PC-3 (cell line): ENCODE data around the gene PCCA. TPM values are rescaled to one million over a fixed set of nuclear protein-coding genes. Genes with fewer than 3 reads are reported as not detected.

Experiments
- ATAC-seq: fragments of 200-7000 bp; cut with Tn5 transposase; 2 replicates; pipeline ENCODE4 v1.9.1; 2020; ENCODE audit warnings: mild to moderate bottlenecking, moderate library complexity
- BruUV-seq: library from RNA; stranded (reverse); fragments of 400-500 nt; replicated peaks from 2 replicates; lab custom pipeline; 2021; lab: Mats Ljungman, UMichigan
- CTCF ChIA-PET: fragments of 300-600 bp; sonication (Branson Sonifier 250); formaldehyde crosslinking; loops from one replicate; lab custom pipeline; 2022; ENCODE audit warnings: antibody characterized with exemption; lab: Charles Lee
- POLR2A ChIA-PET: fragments of 300-600 bp; sonication (Branson Sonifier 250); formaldehyde crosslinking; loops from one replicate; lab custom pipeline; 2022; ENCODE audit warnings: antibody characterized with exemption; ENCODE audit not compliant: unreplicated experiment; lab: Charles Lee
- DNase-seq: peaks from one replicate; pipeline ENCODE4 v3.0.0-alpha.2; 2015
- H2AFZ ChIP-seq: fragments of 300-600 bp; sonication (generic); 2 replicates; pipeline ENCODE4 v1.6.0; 2016; ENCODE audit warnings: antibody characterized with exemption, low read length
- H3F3A ChIP-seq: fragments of 300-600 bp; sonication (generic); one replicate; pipeline ENCODE4 v1.6.0; 2017; ENCODE audit warnings: antibody characterized with exemption, low read length, control low read depth, mild to moderate bottlenecking; ENCODE audit not compliant: unreplicated experiment
- H3K27ac ChIP-seq: fragments of 300-600 bp; sonication (generic); 2 replicates; pipeline ENCODE4 v1.5.1; 2016; ENCODE audit warnings: mild to moderate bottlenecking, low read length
- H3K27me3 ChIP-seq: fragments of 300-600 bp; sonication (generic); 2 replicates; pipeline ENCODE4 v1.6.1; 2016; ENCODE audit warnings: low read length, mixed read lengths
- H3K36me3 ChIP-seq: fragments of 300-600 bp; sonication (generic); 2 replicates; pipeline ENCODE4 v1.6.1; 2016; ENCODE audit warnings: low read depth, mixed run types, low read length, mixed read lengths
- H3K4me1 ChIP-seq: fragments of 300-600 bp; sonication (generic); 2 replicates; pipeline ENCODE4 v1.5.1; 2016; ENCODE audit warnings: low read length; ENCODE audit not compliant: insufficient read depth
- H3K4me2 ChIP-seq: fragments of 300-600 bp; sonication (generic); 2 replicates; pipeline ENCODE4 v1.6.0; 2016; ENCODE audit warnings: low read length
- H3K4me3 ChIP-seq: fragments of 300-600 bp; sonication (generic); 2 replicates; pipeline ENCODE4 v1.5.1; 2016; ENCODE audit warnings: mild to moderate bottlenecking, low read length, mixed read lengths
- H3K79me2 ChIP-seq: fragments of 300-600 bp; sonication (generic); 2 replicates; pipeline ENCODE4 v1.6.1; 2017; ENCODE audit warnings: low read length, mixed read lengths
- H3K9ac ChIP-seq: fragments of 300-600 bp; sonication (generic); 2 replicates; pipeline ENCODE4 v1.6.0; 2016; ENCODE audit warnings: mild to moderate bottlenecking, low read length
- H3K9me2 ChIP-seq: fragments of 300-600 bp; sonication (generic); replicated peaks from 2 replicates; pipeline ENCODE4 v1.6.1; 2016; ENCODE audit warnings: mixed run types, low read length, mixed read lengths
- H3K9me3 ChIP-seq: fragments of 300-600 bp; sonication (generic); 2 replicates; pipeline ENCODE4 v1.6.1; 2016; ENCODE audit warnings: low read length, mixed read lengths
- H4K20me1 ChIP-seq: fragments of 300-600 bp; sonication (generic); 2 replicates; pipeline ENCODE4 v1.6.1; 2016; ENCODE audit warnings: low read length, mixed read lengths
- CTCF ChIP-seq: fragments of 300-600 bp; sonication (generic); conservative IDR thresholded peaks from 2 replicates; pipeline ENCODE4 v1.5.1; 2017; ENCODE audit warnings: antibody characterized with exemption, low read depth, mild to moderate bottlenecking, low read length
- EZH2 ChIP-seq: fragments of 300-600 bp; sonication (generic); IDR thresholded peaks from one replicate; pipeline ENCODE4 v1.6.1; 2017; ENCODE audit warnings: antibody characterized with exemption, mild to moderate bottlenecking, low read length; ENCODE audit not compliant: unreplicated experiment
- EZH2phosphoT487 ChIP-seq: fragments of 300-600 bp; sonication (generic); IDR thresholded peaks from 2 replicates; pipeline ENCODE4 v1.6.1; 2018; ENCODE audit warnings: mild to moderate bottlenecking, antibody characterized with exemption, low read length, borderline replicate concordance
- intact Hi-C: fragments of 100-400 bp; cut with micrococcal nuclease; formaldehyde crosslinking; loops from 2 replicates; pipeline ENCODE4 v1.9.0; 2023
- total RNA-seq: library from RNA; depleted of rRNA; stranded (reverse); fragments of >200 nt; gene quantifications from 2 replicates; pipeline ENCODE4 v1.2.3, GENCODE V29; 2014

PCCA gene
- total RNA-seq, 1 experiment from 2014 or later: 10.5 TPM

GRCh38 chr13:100534147-100534843 lies 445.4 kb downstream of the PCCA start:
- no peaks in the 10 kb centered on the region for H3K36me3 ChIP-seq
- POLR2A ChIA-PET: no interaction called here
- intact Hi-C loops: no loop called here
- H4K20me1 ChIP-seq: no peaks in the 10 kb centered on the region
- no peak for TF ChIP-seq EZH2phosphoT487
- TF ChIP-seq EZH2: no peak
- no peak for TF ChIP-seq CTCF
- CTCF ChIA-PET: no interaction called here
- H3K27ac ChIP-seq: no peak overlapping the region
- no peaks in the 10 kb centered on the region for H3K4me1 ChIP-seq
- H3K9me3 ChIP-seq: no peaks in the 10 kb centered on the region
- DNase-seq: no peak
- no peak overlapping the region for H3K4me2 ChIP-seq
- H3F3A ChIP-seq: no peaks in the 10 kb centered on the region
- H2AFZ ChIP-seq: no peak overlapping the region
- H3K4me3 ChIP-seq: no peak overlapping the region
- ATAC-seq: no peak
- H3K9me2 ChIP-seq: no peaks in the 10 kb centered on the region
- no peaks in the 10 kb centered on the region for H3K27me3 ChIP-seq
- no peaks in the 10 kb centered on the region for H3K79me2 ChIP-seq
- no TSS peak for BruUV-seq
- H3K9ac ChIP-seq: no peak overlapping the region

- Histone ChIP-seq H3K79me2 (no peaks in the 10 kb centered on the region), H3K9me3 (no peaks in the 10 kb centered on the region), H3K4me2 (no peak overlapping the region), H3K27me3 (no peaks in the 10 kb centered on the region), H3F3A (no peaks in the 10 kb centered on the region), H3K4me3 (no peak overlapping the region), H3K36me3 (no peaks in the 10 kb centered on the region), H3K9me2 (no peaks in the 10 kb centered on the region), H3K27ac (no peak overlapping the region), H2AFZ (no peak overlapping the region), H3K9ac (no peak overlapping the region), H3K4me1 (no peaks in the 10 kb centered on the region), H4K20me1 (no peaks in the 10 kb centered on the region)
- TF ChIP-seq EZH2 (no peak), EZH2phosphoT487 (no peak), CTCF (no peak)
- CTCF ChIA-PET: no interaction called here
- no TSS peak for BruUV-seq
- no peak for DNase-seq
- POLR2A ChIA-PET: no interaction called here
- intact Hi-C loops: no loop called here
- no peak for ATAC-seq
Measured at GRCh38 chr13:100534911-100535310, 446.0 kb downstream of the PCCA start.

GRCh38 chr13:100535426-100536135 lies 446.7 kb downstream of the PCCA start:
- H3K4me1 ChIP-seq: no peaks in the 10 kb centered on the region

More at GRCh38 chr13:100535426-100536135, 446.7 kb downstream of the PCCA start:
- DNase-seq: no peak
- no peaks in the 10 kb centered on the region for H3K79me2 ChIP-seq
- H3F3A ChIP-seq: no peaks in the 10 kb centered on the region
- H3K9me2 ChIP-seq: no peaks in the 10 kb centered on the region
- H2AFZ ChIP-seq: no peak overlapping the region
- POLR2A ChIA-PET: no interaction called here
- no TSS peak for BruUV-seq
- no peaks in the 10 kb centered on the region for H3K36me3 ChIP-seq
- no peak overlapping the region for H3K4me3 ChIP-seq
- no peaks in the 10 kb centered on the region for H3K27me3 ChIP-seq
- TF ChIP-seq EZH2phosphoT487: no peak
- H4K20me1 ChIP-seq: no peaks in the 10 kb centered on the region
- no peak overlapping the region for H3K4me2 ChIP-seq
- ATAC-seq: no peak
- H3K9me3 ChIP-seq: no peaks in the 10 kb centered on the region
- intact Hi-C loops: no loop called here
- CTCF ChIA-PET: no interaction called here
- no peak overlapping the region for H3K9ac ChIP-seq
- no peak overlapping the region for H3K27ac ChIP-seq
